Neutrophil (primary cell): ENCODE measurements around the gene NENF.
"Not testable (repeated sequence)": the region's sequence is repeated elsewhere in the genome, so short reads cannot be mapped to it uniquely, and the experiment has no call there.

Source experiments
- H3K27ac ChIP-seq: fragments of 200-600 bp; sonication (generic); 2 replicates; pipeline ENCODE4 v1.5.1; 2016; ENCODE audit warnings: mild to moderate bottlenecking, moderate library complexity
- H3K27me3 ChIP-seq: fragments of 200-600 bp; sonication (generic); 2 replicates; pipeline ENCODE4 v1.6.0; 2016; ENCODE audit warnings: mild to moderate bottlenecking
- H3K36me3 ChIP-seq: fragments of 200-600 bp; sonication (generic); 2 replicates; pipeline ENCODE4 v1.5.1; 2017
- H3K4me1 ChIP-seq, 2 experiments: fragments of 200-600 bp in 1 of 2; sonication (generic) in 1 of 2; 1 replicate in 1 of 2; 2 replicates in 1 of 2; pipeline versions ENCODE4 v1.5.1 to v1.6.1; 2013 to 2016; ENCODE audit warnings: low read depth in 1 of 2, low read length in 1 of 2, mild to moderate bottlenecking in 1 of 2, moderate library complexity in 1 of 2; ENCODE audit not compliant: control insufficient read depth in 1 of 2, insufficient read depth in 1 of 2
- H3K4me3 ChIP-seq, 2 experiments: fragments of 200-600 bp in 1 of 2; sonication (generic) in 1 of 2; 1 replicate in 1 of 2; 2 replicates in 1 of 2; pipeline ENCODE4 v1.5.1; 2013 to 2016; ENCODE audit warnings: low read depth in 1 of 2, low read length in 1 of 2, mild to moderate bottlenecking in 1 of 2, moderate library complexity in 1 of 2
- H3K9me3 ChIP-seq: fragments of 200-600 bp; sonication (generic); 2 replicates; pipeline ENCODE4 v1.5.1; 2016
- TF ChIP-seq, protein P1 (sequence below): fragments of 200-600 bp; sonication (generic); IDR thresholded peaks from 2 replicates; pipeline ENCODE4 v1.5.1; 2016; ENCODE audit warnings: antibody characterized with exemption

NENF gene

DNA sequence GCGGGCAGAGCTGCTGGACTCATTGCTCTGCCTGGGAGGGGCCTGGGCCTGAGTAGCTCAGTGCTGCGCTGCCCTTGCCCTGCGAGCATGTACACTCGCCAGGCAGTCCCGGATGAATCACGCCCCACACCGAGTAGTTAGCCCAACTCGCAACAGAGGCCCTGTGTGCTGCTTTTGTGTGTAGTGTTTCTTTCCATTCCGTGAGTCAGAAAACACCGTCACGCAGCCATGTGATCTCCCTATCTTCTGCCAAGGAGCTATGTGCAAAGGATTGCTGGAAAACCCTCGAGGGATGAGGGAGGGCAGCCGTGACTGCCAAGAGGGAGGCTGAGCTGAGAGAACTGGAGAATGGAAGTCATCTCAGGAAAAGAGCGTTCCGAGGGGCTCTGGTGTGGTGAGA lies 37.3 kb downstream of the NENF start:
- H3K4me3 ChIP-seq, result no peak overlapping the region
- H3K27ac ChIP-seq, result no peak overlapping the region

DNA sequence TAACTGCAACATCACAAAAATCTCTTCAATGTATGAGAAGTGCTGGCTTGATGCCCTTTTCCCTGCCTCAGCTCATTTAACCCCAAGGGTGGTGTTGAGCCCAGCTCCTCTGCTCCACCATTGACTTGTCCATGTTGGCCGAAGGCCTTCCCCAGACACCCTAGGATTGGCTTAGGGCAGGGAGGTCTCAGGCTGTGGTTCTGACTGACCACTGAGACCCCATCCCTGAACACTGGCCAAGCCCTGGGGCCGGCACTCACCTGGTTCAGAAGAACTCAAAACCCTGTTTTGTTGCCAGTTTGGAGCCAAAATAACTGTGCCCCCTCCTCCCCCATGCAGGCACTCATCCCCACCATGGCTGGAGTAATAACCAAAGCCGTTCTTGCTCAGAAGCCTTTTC lies 38.6 kb downstream of the NENF start:
- Histone ChIP-seq H3K36me3 (no peaks in the 10 kb centered on the region), H3K9me3 (no peaks in the 10 kb centered on the region), H3K27me3 (no peaks in the 10 kb centered on the region), H3K27ac (no peak overlapping the region), H3K4me3 (no peak overlapping the region), H3K4me1 (no peaks in the 10 kb centered on the region)
- TF ChIP-seq, protein P1, sequence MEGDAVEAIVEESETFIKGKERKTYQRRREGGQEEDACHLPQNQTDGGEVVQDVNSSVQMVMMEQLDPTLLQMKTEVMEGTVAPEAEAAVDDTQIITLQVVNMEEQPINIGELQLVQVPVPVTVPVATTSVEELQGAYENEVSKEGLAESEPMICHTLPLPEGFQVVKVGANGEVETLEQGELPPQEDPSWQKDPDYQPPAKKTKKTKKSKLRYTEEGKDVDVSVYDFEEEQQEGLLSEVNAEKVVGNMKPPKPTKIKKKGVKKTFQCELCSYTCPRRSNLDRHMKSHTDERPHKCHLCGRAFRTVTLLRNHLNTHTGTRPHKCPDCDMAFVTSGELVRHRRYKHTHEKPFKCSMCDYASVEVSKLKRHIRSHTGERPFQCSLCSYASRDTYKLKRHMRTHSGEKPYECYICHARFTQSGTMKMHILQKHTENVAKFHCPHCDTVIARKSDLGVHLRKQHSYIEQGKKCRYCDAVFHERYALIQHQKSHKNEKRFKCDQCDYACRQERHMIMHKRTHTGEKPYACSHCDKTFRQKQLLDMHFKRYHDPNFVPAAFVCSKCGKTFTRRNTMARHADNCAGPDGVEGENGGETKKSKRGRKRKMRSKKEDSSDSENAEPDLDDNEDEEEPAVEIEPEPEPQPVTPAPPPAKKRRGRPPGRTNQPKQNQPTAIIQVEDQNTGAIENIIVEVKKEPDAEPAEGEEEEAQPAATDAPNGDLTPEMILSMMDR, result no peak

More for the DNA sequence above, 37.3 kb downstream of the NENF start:
- Histone ChIP-seq H3K4me1 (no peaks in the 10 kb centered on the region), H3K27me3 (no peaks in the 10 kb centered on the region), H3K9me3 (no peaks in the 10 kb centered on the region), H3K36me3 (no peaks in the 10 kb centered on the region)
- TF ChIP-seq, protein P1, result no peak

GRCh38 chr1:212471891-212472675 lies 39.4 kb downstream of the NENF start:
- no peaks in the 10 kb centered on the region for H3K36me3 ChIP-seq
- H3K9me3 ChIP-seq, result no peaks in the 10 kb centered on the region
- H3K4me3 ChIP-seq, result no peak overlapping the region
- H3K27ac ChIP-seq, result no peak overlapping the region
- TF ChIP-seq, protein P1, result no peak
- H3K4me1 ChIP-seq, result no peaks in the 10 kb centered on the region
- no peaks in the 10 kb centered on the region for H3K27me3 ChIP-seq

DNA sequence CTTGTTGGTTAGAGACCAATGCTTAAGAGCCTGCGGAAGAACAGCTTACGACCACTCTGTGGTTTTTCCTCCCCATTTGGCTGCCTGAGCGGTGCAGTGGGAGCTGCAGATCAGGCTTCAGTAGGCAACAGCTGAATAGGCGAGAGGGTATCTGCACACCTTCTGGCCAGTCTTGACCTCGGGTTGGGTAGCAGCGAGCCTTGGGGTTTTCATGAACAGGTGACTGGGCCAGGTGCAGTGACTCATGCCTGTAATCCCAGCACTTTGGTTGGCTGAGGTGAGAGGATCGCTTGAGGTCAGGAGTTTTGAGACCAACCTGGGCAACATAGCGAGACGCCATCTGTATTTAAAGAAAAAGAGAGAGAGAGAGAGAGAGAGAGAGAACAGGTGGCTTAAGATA lies 41.0 kb downstream of the NENF start:
- Histone ChIP-seq H3K4me1 (no peaks in the 10 kb centered on the region), H3K9me3 (no peaks in the 10 kb centered on the region), H3K27ac (no peak overlapping the region), H3K4me3 (no peak overlapping the region), H3K36me3 (no peaks in the 10 kb centered on the region), H3K27me3 (peaks cover 10% of the 10 kb centered on the region)
- TF ChIP-seq, protein P1, result no peak

DNA sequence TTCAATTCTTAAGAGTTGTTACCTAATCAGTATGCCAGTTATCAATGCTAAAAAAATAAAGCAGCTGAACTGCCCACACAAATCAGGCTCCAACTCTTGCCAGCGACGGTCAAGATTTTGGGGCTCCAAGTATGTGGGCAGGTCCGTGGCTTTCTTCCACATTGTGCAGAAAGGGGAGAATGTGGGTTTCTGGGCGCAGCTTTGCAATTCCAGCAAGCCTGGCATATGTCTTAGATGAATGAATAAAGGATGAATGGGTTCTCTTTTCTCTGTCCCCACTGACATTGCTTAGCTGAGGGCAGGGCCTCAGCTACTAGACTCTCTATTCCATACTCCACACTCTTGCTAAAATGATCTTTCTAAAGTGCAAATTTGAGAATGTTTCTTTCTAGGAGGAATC lies 42.4 kb downstream of the NENF start:
- Histone ChIP-seq H3K36me3 (no peaks in the 10 kb centered on the region), H3K27me3 (peaks cover 25% of the 10 kb centered on the region), H3K4me1 (no peaks in the 10 kb centered on the region), H3K9me3 (no peaks in the 10 kb centered on the region), H3K4me3 (no peak overlapping the region), H3K27ac (no peak overlapping the region)
- TF ChIP-seq, protein P1, result no peak

DNA sequence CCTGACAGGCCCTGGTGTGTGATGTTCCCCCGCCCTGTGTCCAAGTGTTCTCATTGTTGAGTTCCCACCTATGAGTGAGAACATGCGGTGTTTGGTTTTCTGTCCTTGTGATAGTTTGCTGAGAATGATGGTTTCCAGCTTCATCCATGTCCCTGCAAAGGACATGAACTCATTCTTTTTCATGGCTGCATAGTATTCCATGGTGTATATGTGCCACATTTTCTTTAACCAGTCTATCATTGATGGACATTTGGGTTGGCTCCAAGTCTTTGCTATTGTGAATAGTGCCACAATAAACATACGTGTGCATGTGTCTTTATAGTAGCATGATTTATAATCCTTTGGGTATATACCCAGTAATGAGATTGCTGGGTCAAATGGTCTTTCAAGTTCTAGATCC lies 43.1 kb downstream of the NENF start:
- H3K4me1 ChIP-seq, H3K36me3 ChIP-seq, H3K4me3 ChIP-seq, H3K27ac ChIP-seq, H3K9me3 ChIP-seq: not testable (repeated sequence)
- peaks cover 30% of the 10 kb centered on the region for H3K27me3 ChIP-seq
